Bronchial epithelial cell (primary cell): ENCODE measurements around the gene SELENOI. TPM values are rescaled to one million over a fixed set of nuclear protein-coding genes. Genes with fewer than 3 reads are reported as not detected.

ENCODE experiments used
- DNase-seq: peaks from one replicate; pipeline ENCODE4 v3.0.0-alpha.2; 2010; ENCODE audit warnings: low read depth
- FAIRE-seq: peaks from 2 replicates; lab custom pipeline; 2011; peaks lifted over from hg19 to GRCh38; lab: Jason Lieb, UNC
- H3K27me3 ChIP-seq: 2 replicates; pipeline ENCODE4 v1.5.1; 2011; ENCODE audit warnings: low read length; ENCODE audit not compliant: control insufficient read depth, insufficient read depth
- H3K36me3 ChIP-seq: 2 replicates; pipeline ENCODE4 v1.5.1; 2011; ENCODE audit warnings: low read length; ENCODE audit not compliant: control insufficient read depth, insufficient read depth
- H3K4me3 ChIP-seq: 2 replicates; pipeline ENCODE4 v1.5.1; 2011; ENCODE audit warnings: mild to moderate bottlenecking, low read depth, low read length, control low read depth
- total RNA-seq: library from RNA; depleted of rRNA; stranded (reverse); fragments of >200 nt; gene quantifications from 2 replicates; pipeline ENCODE4 v1.2.1, GENCODE V29; 2014
- TF ChIP-seq, protein P1 (sequence below): IDR thresholded peaks from 2 replicates; pipeline ENCODE4 v1.5.1; 2011; ENCODE audit warnings: mild to moderate bottlenecking, moderate library complexity, low read length, control low read depth, inconsistent platforms; ENCODE audit not compliant: insufficient read depth, severe bottlenecking

The SELENOI gene
- total RNA-seq, 1 donor from 2014 or later: 32.6 TPM

GRCh38 chr2:26376799-26377198, 30.9 kb downstream of the SELENOI start:
- Histone ChIP-seq H3K36me3 (peaks cover 13% of the 10 kb centered on the region), H3K4me3 (no peak overlapping the region), H3K27me3 (no peaks in the 10 kb centered on the region)
- TF ChIP-seq, protein P1, sequence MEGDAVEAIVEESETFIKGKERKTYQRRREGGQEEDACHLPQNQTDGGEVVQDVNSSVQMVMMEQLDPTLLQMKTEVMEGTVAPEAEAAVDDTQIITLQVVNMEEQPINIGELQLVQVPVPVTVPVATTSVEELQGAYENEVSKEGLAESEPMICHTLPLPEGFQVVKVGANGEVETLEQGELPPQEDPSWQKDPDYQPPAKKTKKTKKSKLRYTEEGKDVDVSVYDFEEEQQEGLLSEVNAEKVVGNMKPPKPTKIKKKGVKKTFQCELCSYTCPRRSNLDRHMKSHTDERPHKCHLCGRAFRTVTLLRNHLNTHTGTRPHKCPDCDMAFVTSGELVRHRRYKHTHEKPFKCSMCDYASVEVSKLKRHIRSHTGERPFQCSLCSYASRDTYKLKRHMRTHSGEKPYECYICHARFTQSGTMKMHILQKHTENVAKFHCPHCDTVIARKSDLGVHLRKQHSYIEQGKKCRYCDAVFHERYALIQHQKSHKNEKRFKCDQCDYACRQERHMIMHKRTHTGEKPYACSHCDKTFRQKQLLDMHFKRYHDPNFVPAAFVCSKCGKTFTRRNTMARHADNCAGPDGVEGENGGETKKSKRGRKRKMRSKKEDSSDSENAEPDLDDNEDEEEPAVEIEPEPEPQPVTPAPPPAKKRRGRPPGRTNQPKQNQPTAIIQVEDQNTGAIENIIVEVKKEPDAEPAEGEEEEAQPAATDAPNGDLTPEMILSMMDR: no peak
- FAIRE-seq (no peak), DNase-seq (no peak)

- DNase-seq (no peak), FAIRE-seq (no peak)
- H3K27me3 ChIP-seq: no peaks in the 10 kb centered on the region
- H3K4me3 ChIP-seq: no peak overlapping the region
- H3K36me3 ChIP-seq: peaks cover 9% of the 10 kb centered on the region
- TF ChIP-seq, protein P1: no peak
These were observed 34.3 kb downstream of the SELENOI start for GRCh38 chr2:26380281-26380680.

DNA sequence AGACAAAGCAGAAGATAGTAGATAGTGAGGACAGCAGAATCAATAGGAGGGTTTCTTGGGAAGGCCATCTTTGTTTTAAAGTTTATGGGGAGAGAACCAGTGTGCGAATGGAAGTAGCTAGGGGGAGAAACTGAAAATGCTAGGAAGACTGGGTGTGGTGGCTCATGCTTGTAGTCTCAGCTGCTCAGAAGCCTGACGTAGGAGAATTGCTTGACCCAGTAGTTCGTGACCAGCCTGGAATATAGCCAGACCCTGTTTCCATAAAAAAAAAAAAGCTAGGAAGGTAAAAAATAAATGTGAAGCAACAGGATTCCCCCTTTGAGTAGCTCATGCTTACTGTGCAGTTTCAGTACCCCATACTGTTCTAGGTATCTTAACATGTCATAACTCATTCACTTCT, 36.6 kb downstream of the SELENOI start:
- DNase-seq: no peak
- no peak overlapping the region for H3K4me3 ChIP-seq
- no peak for FAIRE-seq
- no peaks in the 10 kb centered on the region for H3K27me3 ChIP-seq
- H3K36me3 ChIP-seq: peaks cover 12% of the 10 kb centered on the region
- TF ChIP-seq, protein P1: no peak

DNA sequence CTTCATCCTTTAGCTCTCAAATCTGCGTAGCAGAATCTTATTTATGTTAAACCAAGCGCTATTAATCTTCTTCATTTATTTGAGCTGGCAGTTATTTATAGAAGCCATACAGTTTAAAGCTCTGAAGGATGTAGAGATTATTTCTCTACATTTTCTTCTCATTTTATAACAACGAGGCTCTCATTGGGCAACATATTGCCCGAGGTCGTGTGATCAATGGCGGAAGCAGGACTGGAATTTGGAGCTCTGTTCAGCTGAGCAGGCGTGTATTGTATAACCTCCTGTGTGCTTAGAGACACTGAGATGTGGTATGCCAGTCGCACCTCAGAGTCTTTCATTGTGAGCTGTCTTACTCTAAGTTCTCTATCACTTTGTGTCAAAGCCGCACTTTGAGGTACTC, 38.2 kb downstream of the SELENOI start:
- FAIRE-seq (no peak), DNase-seq (peak; percentile 30)
- H3K36me3 ChIP-seq: peaks cover 8% of the 10 kb centered on the region

GRCh38 chr2:26384597-26384996, 38.7 kb downstream of the SELENOI start:
- FAIRE-seq (no peak), DNase-seq (no peak)
- TF ChIP-seq, protein P1: no peak
- H3K36me3 ChIP-seq: peaks cover 8% of the 10 kb centered on the region
- no peak overlapping the region for H3K4me3 ChIP-seq
- H3K27me3 ChIP-seq: no peaks in the 10 kb centered on the region

More for the DNA sequence above, 38.2 kb downstream of the SELENOI start:
- H3K27me3 ChIP-seq: no peaks in the 10 kb centered on the region
- TF ChIP-seq, protein P1: no peak
- no peak overlapping the region for H3K4me3 ChIP-seq

GRCh38 chr2:26387189-26387588, 41.2 kb downstream of the SELENOI start:
- Histone ChIP-seq H3K36me3 (peaks cover 6% of the 10 kb centered on the region), H3K27me3 (no peaks in the 10 kb centered on the region), H3K4me3 (no peak overlapping the region)
- TF ChIP-seq, protein P1: no peak
- FAIRE-seq (no peak), DNase-seq (no peak)
